C4-2B (cell line): ENCODE results near the gene HOXB9.

Source experiments
- ZFX ChIP-seq: fragments of 450-650 bp; IDR thresholded peaks from 2 replicates; pipeline ENCODE4 v1.6.1; 2017
- TF ChIP-seq, protein P1 (sequence below): fragments of 450-650 bp; conservative IDR thresholded peaks from 2 replicates; pipeline ENCODE4 v1.5.1; 2017; ENCODE audit warnings: mild to moderate bottlenecking

DNA sequence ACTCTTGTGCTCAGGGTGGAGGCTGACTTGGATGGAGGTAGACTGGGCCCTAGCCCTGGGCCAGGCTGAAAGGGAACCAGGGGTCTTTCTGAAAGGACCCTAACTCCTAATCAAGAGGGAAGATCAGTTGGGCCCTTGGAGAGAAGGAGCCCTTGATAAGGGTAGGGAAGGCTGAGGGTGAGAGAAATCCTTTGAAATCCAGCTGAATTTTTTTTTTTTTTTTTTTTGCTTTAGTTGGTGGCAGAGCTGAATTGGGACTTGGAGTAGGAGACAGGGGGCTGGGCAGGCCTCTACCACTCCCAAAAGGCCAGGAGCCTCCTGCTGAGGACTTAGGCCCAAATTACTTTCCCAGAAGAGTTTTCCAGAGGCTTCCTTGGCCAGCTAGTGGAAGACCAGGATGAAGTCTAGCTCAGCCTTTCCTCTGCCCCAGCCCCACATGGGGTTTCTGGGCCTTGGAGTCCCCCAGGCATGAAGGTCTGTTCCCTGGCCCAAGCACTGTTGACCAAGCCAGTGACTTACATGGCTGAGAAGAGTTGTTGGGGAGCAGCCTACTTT lies 35.5 kb downstream of the HOXB9 start:
- TF ChIP-seq, protein P1, sequence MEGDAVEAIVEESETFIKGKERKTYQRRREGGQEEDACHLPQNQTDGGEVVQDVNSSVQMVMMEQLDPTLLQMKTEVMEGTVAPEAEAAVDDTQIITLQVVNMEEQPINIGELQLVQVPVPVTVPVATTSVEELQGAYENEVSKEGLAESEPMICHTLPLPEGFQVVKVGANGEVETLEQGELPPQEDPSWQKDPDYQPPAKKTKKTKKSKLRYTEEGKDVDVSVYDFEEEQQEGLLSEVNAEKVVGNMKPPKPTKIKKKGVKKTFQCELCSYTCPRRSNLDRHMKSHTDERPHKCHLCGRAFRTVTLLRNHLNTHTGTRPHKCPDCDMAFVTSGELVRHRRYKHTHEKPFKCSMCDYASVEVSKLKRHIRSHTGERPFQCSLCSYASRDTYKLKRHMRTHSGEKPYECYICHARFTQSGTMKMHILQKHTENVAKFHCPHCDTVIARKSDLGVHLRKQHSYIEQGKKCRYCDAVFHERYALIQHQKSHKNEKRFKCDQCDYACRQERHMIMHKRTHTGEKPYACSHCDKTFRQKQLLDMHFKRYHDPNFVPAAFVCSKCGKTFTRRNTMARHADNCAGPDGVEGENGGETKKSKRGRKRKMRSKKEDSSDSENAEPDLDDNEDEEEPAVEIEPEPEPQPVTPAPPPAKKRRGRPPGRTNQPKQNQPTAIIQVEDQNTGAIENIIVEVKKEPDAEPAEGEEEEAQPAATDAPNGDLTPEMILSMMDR = no peak
- no peak for TF ChIP-seq ZFX
